ENCODE data around the gene MAP3K4.

- TF ChIP-seq KDM1A (IDR thresholded peaks at IDR 0.05; ENCODE audit: borderline replicate concordance, low read length) (no peak), EZH2 (IDR thresholded peaks at IDR 0.05; ENCODE audit: low read depth, low read length, severe bottlenecking) (no peak), BRCA1 (IDR thresholded peaks at IDR 0.05; ENCODE audit: low read depth, low read length) (no peak), POLR2A (IDR thresholded peaks at IDR 0.05; ENCODE audit: control extremely low read depth in 1 of 2, low read depth in 2 of 2, low read length in 2 of 2) (no peak), CHD2 (IDR thresholded peaks at IDR 0.05; ENCODE audit: low read length) (no peak), USF2 (IDR thresholded peaks at IDR 0.05; ENCODE audit: low read length) (no peak), YY1 (IDR thresholded peaks at IDR 0.05; ENCODE audit: low read depth, low read length) (no peak), MAFK (IDR thresholded peaks at IDR 0.05; ENCODE audit: low read depth, low read length) (no peak)
These were observed 104.3 kb downstream of the MAP3K4 start for GRCh38 chr6:161095916-161096315.
